Effector memory CD8-positive, alpha-beta T cell (primary cell): ENCODE data around the gene PLPP7.
"Not testable (repeated sequence)": the region's sequence is repeated elsewhere in the genome, so short reads cannot be mapped to it uniquely, and the experiment has no call there.

Experiments
- ATAC-seq: fragments of 150-1000 bp; cut with Tn5 transposase; replicated peaks from 2 replicates; pipeline ENCODE4 v1.10.0; 2021; ENCODE audit warnings: mild to moderate bottlenecking, moderate library complexity
- DNase-seq, 3 experiments: peaks; one replicate each; pipeline ENCODE4 v3.0.0; 2021
- H3K27ac Mint-ChIP-seq, 2 donors: one replicate each; pipeline ENCODE4 v1.8.0; 2022; ENCODE audit warnings: mild to moderate bottlenecking in 2 of 2, mixed read lengths in 2 of 2, moderate library complexity in 2 of 2
- H3K27me3 Mint-ChIP-seq, 2 donors: one replicate each; pipeline ENCODE4 v1.8.0; 2022; ENCODE audit warnings: mixed read lengths in 2 of 2
- H3K36me3 Mint-ChIP-seq: one replicate; pipeline ENCODE4 v1.8.0; 2022; ENCODE audit warnings: mild to moderate bottlenecking, moderate library complexity, mixed read lengths; ENCODE audit not compliant: insufficient read depth
- H3K4me1 Mint-ChIP-seq, 2 donors: one replicate each; pipeline ENCODE4 v1.8.0; 2022; ENCODE audit warnings: low read depth in 2 of 2, mixed read lengths in 2 of 2
- H3K4me3 Mint-ChIP-seq, 2 donors: one replicate each; pipeline ENCODE4 v1.8.0; 2022; ENCODE audit warnings: mild to moderate bottlenecking in 2 of 2, mixed read lengths in 2 of 2, moderate library complexity in 2 of 2
- H3K9me3 Mint-ChIP-seq, 2 donors: one replicate each; pipeline ENCODE4 v1.8.0; 2022; ENCODE audit warnings: mixed read lengths in 2 of 2

The PLPP7 gene

DNA sequence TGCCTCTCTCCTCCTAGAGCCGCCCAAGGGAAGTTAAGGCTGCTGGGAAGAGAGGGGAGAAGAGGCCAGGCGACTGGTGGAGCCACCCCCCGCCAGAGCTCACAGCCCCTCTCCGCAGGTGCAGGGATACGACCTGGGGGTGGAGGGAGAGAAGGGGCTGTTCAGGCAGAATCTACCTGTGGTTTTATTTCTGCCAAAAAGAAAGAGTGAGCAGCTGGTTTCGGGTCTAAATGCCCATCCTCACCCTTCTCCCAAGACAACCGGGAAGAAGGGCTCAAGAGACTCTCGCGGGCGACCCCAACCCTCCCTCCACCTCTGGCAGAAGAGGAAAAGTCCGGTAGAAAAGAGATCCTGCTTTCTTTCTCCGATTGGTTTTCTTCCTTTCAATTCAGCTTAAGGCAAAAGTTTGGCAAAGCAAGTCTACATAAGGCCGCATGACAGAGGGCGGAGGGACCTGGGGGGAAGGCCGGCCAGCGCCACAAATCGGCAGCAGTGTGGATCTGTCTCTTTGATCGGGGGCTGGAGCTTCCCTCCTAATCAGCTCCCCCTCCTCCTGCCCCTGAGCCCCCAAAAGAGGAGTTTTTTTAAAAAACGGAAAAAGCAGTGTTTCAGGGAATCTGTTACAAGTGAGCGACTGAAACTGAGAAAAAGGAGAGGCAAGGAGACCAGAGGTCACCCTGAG, 29.5 kb upstream of the PLPP7 start:
- H3K9me3 Mint-ChIP-seq = no peaks in the 10 kb centered on the region
- H3K4me1 Mint-ChIP-seq = peaks cover 52% of the 10 kb centered on the region in 2 donors
- no peak for DNase-seq
- H3K36me3 Mint-ChIP-seq = peaks cover 95% of the 10 kb centered on the region
- H3K4me3 Mint-ChIP-seq = no peak overlapping the region
- no peaks in the 10 kb centered on the region for H3K27me3 Mint-ChIP-seq
- no peak for ATAC-seq
- peak overlapping the region; percentile 81 to 83 for H3K27ac Mint-ChIP-seq

DNA sequence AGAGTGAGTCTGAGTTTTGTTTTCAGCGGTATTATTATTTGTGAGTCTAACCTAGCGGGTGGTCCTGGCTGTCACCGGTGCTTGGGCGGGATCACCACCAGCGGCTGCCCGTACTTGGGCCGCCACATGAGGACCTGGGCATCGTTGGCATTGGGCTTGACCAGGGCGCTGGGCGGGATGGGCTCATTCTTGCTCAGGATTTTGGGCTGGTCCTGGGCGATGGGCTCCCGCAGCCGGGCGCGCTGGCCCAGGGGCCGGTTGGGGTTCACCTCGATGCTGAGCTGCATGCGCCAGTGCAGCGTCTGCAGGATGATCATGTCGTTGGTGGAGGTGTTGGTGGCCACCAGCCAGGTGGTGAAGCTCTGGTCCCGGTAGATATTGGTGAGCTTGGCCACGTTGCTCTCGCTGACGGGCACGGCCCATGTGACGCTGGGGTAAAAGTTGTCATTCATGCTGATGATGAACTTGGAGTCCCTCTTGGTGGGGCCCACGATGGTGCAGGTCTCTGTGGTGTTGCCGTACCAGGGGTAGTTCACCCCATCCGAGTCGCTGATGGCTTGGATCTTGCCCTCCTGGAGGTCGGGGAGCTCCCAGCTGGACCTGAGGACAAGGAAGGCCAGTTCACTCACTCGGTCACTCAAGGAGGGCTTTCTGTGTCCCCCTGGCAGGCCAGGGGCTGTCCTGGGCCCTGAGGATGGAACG, 28.6 kb upstream of the PLPP7 start:
- Mint-ChIP-seq H3K36me3 (peaks cover 93% of the 10 kb centered on the region), H3K27me3 (no peaks in the 10 kb centered on the region), H3K4me3 (no peak overlapping the region), H3K27ac (peak overlapping the region; percentile 81 to 83), H3K9me3 (no peaks in the 10 kb centered on the region), H3K4me1 (peaks cover 56 to 59% of the 10 kb centered on the region in 2 donors)
- ATAC-seq (no peak), DNase-seq (no peak)

DNA sequence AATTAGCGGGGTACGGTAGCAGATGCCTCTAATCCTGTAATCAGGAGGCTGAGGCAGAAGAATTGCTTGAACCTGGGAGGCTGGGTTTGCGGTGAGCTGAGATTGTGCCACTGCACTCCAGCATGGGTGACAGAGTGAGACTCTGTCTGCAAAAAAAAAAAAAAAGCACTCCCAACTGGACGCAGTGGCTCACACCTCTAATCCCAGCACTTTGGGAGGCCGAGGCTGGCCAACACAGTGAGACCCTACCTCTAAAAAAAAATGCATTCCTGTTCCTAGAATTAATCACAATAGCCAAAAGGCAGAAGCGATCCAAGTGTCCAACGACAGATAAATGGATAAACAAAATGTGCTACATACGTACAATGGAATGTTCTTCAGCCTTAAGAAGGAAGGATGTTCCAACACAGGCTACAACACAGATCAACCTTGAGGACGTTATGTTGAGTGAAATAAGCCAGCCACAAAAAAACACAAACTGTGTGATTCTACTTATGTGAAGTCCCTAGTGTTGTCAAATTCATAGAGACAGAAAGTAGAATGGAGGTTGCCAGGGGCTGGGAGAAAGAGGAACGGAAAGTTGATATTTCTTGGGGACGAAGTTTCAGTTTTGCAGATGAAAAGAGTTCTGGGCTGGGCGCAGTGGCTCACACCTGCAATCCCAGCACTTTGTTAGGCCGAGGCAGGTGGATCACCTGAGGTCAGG, 27.0 kb upstream of the PLPP7 start:
- Mint-ChIP-seq H3K9me3 (no peaks in the 10 kb centered on the region), H3K36me3 (peaks cover 85% of the 10 kb centered on the region), H3K27ac (peak overlapping the region; percentile 32 to 98), H3K27me3 (no peaks in the 10 kb centered on the region), H3K4me3 (peak overlapping the region; percentile 52 to 57), H3K4me1 (peaks cover 60 to 67% of the 10 kb centered on the region in 2 donors)
- DNase-seq (no peak), ATAC-seq (no peak)

DNA sequence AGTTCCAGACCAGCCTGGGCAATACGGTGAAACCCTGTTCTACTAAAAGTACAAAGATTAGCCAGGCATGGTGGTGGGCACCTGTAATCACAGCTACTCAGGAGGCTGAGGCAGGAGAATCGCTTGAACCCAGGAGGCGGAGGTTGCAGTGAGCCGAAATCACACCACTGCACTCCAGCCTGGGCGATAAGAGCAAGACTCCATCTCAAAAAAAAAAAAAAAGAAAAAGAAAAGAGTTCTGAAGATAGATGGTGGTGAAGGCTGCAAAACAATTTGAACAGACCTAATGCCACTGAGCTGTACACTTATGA, 26.5 kb upstream of the PLPP7 start:
- Mint-ChIP-seq H3K4me1 (peaks cover 55 to 64% of the 10 kb centered on the region in 2 donors), H3K27ac (peak overlapping the region; percentile 32 to 98), H3K4me3 (peak overlapping the region; percentile 52 to 57), H3K36me3 (peaks cover 85% of the 10 kb centered on the region)
- not testable (repeated sequence) for ATAC-seq, H3K27me3 Mint-ChIP-seq, H3K9me3 Mint-ChIP-seq, DNase-seq

DNA sequence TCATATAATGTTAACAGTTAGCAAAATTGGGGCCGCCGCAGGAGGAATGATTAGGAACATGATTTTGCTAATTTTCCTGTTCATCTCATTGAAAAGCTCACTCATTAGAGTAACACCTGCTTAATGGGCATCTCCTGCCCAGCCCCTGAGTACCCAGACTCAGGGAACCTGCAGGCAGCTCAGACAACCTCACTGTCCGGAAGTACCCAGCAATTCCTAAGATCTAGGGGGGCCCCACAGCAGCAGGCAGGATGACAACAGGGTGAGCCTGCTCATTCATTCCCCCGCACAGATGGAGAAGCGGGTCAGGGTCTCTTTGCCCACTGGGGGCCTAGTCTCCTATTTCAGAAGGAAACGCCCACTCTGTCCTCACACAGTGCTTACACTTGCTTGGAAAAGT, 25.8 kb upstream of the PLPP7 start:
- Mint-ChIP-seq H3K36me3 (peaks cover 86% of the 10 kb centered on the region), H3K9me3 (no peaks in the 10 kb centered on the region), H3K27ac (peak overlapping the region in 1 of 2 donors; percentile 98), H3K27me3 (no peaks in the 10 kb centered on the region), H3K4me1 (peaks cover 57 to 62% of the 10 kb centered on the region in 2 donors), H3K4me3 (peak overlapping the region; percentile 97)
- no peak for ATAC-seq
- DNase-seq = no peak

DNA sequence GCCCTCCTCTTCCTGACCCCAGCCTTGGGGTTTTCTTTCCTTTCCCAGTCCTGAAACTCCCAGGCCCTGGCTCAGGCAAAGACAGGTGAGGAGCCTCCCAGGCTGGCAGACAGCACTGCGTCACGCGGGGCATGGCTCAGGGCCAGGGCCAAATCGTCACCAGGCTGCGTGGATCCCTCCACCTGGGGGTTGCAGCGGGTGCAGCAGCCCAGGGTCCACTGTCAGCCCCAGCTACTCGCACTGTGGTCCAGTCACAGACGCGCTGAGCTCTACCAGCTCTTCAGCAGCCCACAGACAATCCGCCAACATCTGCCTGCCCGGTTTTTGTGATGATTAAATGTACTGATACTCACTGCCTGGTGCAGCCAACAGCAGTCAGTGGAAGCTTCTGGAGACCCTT, 25.3 kb upstream of the PLPP7 start:
- Mint-ChIP-seq H3K27me3 (no peaks in the 10 kb centered on the region), H3K36me3 (peaks cover 87% of the 10 kb centered on the region), H3K4me3 (peak overlapping the region; percentile 97), H3K9me3 (no peaks in the 10 kb centered on the region), H3K27ac (peak overlapping the region; percentile 98), H3K4me1 (peaks cover 59 to 62% of the 10 kb centered on the region in 2 donors)
- peak; percentile 49 for ATAC-seq
- peak in 1 of 3 experiments; percentile 38 for DNase-seq

DNA sequence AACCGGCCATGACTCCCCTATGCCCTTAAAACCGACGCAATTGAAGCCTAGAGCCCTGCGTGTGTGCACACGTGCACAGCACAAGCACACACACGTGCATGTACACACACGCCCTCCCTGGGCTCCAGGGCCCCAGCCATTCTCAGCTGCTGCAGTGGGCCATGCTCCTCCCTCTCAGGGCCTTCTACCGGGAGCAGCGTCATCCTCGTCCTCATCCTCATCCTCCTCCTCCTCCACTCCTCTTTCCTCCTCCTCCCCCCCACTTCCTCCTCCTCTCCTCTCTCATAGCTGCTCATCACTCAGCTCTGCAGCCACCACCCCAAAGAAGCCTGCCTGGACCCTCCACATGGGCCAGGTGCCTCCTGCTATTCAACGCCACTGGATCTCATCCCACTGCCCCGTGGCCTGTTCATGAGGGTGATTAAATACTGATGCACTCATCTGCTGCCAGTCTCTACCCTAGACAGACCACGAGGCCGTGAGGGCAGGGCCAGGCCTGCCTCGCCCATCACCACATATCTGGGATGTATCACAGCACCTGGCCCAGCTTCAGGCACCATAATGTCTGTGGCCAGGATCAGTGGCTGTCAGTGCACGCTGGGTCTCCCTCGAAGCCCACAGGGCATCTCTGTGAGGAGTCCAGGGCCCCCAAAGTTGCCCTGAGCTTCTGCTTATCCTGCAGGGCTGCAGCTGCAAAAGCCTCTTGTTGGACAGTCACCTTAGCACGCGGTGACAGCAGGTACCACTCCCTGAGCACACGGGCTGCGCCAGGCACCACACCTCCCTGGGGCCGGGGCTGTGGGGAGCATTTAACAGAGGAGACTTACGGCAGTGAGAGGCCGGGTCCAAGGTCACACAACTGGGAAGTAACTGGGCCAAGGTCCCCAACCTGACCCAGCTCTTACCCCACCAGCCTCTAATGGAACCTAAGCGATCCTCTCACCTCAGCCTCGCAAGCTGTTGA, 23.0 kb upstream of the PLPP7 start:
- Mint-ChIP-seq H3K9me3 (no peaks in the 10 kb centered on the region), H3K36me3 (peaks cover 76% of the 10 kb centered on the region), H3K27ac (peak overlapping the region; percentile 98), H3K4me1 (peaks cover 59 to 65% of the 10 kb centered on the region in 2 donors), H3K27me3 (no peaks in the 10 kb centered on the region), H3K4me3 (peak overlapping the region; percentile 97)
- no peak for ATAC-seq
- no peak for DNase-seq

DNA sequence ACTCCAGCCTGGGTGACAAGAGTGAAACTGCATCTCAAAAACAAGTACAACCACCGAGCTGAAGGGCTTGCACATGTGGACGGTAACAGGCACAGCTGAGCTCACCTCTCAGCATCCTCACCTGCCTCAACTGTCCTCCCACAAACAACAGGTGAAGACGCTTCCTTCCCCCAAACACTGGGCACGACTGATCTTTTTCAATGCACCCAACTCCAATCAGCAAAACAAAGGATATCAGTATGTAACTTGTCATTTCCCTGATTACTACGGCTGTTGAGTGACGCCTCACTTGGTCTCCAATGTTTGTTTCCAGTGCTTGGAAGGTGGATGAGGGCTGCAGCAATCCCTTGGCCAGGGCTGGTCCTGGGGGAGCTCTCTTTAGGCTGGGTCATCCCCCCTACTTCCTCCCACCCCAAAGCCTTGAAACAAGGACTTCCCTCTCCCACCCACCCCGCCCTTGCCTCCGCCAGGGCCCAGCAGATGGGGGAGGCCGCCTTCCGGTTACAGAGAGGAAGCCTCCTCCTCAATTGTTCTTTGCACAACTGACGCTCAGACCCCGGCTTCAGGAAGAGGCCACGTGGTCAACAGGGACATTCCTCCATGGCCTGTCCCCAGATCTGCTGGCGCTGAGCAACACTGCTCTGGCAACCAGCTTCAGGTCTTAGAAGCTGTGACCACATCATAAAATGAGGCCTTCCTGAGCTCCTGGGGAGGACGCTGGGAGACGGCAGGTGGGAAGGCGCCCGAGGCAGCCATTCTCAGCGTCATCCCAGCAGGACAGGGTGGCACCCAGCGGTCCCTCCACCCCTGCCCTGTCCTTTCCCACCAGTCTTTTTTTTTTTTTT, 19.1 kb upstream of the PLPP7 start:
- peak overlapping the region; percentile 97 for H3K4me3 Mint-ChIP-seq
- H3K36me3 Mint-ChIP-seq = peaks cover 71% of the 10 kb centered on the region
- peak; percentile 15 for ATAC-seq
- peak overlapping the region; percentile 98 for H3K27ac Mint-ChIP-seq
- H3K27me3 Mint-ChIP-seq = no peaks in the 10 kb centered on the region
- DNase-seq = no peak
- peaks cover 54 to 64% of the 10 kb centered on the region in 2 donors for H3K4me1 Mint-ChIP-seq
- H3K9me3 Mint-ChIP-seq = no peaks in the 10 kb centered on the region

DNA sequence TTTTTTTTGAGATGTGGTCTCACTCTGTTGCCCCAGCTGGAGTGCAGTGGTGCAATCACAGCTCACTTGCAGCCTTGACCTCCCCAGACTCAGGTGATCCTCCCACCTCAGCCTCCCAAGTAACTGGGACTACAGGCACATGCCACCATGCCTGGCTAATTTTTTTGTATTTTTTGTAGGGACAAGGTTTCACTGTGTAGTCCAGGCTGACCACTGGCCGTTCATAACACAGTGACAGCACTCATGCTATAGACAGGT, 18.6 kb upstream of the PLPP7 start:
- H3K9me3 Mint-ChIP-seq, ATAC-seq, H3K27me3 Mint-ChIP-seq, DNase-seq: not testable (repeated sequence)
- Mint-ChIP-seq H3K36me3 (peaks cover 76% of the 10 kb centered on the region), H3K4me1 (peaks cover 48 to 60% of the 10 kb centered on the region in 2 donors), H3K4me3 (peak overlapping the region; percentile 97), H3K27ac (peak overlapping the region; percentile 98)

DNA sequence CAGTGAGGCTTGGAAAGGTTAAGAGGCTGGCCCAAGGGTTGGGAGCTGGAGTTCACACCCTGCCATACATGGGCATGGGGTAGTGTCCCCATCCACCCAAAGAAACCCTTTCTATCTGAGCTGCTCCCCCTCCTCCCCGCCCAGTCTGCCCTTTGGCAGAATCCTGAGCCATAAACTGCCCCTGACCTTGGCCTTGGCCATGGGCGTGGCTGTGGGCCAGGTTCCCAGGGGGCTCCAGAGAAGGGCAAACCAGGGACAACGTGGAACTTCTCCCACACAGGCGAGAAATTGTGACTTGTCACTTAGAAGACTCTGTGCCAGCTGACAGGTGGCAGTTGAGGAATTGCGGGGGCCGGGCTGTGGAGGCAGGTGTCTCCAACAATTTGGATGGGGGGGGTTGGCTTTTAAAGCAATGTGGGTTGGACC, 18.0 kb upstream of the PLPP7 start:
- peak overlapping the region; percentile 97 for H3K4me3 Mint-ChIP-seq
- no peaks in the 10 kb centered on the region for H3K9me3 Mint-ChIP-seq
- peaks cover 76% of the 10 kb centered on the region for H3K36me3 Mint-ChIP-seq

DNA sequence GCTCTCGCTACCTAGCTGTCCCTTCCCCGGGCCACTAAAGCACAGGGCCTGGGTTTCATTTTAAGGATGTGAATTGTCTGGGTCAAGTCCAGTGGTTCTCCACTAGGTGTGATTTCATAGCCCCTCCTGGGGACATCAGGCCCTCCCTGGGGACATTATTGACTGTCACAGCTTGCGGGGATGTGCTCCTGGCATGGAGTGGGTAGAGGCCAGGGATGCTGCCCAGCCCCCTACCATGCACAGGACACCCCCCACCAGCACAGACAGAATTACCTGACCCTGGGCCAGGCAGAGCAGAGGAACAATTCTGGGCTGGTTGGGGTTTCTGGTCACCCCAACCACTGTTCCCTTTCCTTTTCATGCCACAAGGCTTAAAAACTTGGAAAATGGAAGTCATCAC, 17.3 kb upstream of the PLPP7 start:
- Mint-ChIP-seq H3K27me3 (no peaks in the 10 kb centered on the region), H3K36me3 (peaks cover 75% of the 10 kb centered on the region), H3K27ac (peak overlapping the region; percentile 98), H3K4me1 (peaks cover 39 to 49% of the 10 kb centered on the region in 2 donors), H3K4me3 (peak overlapping the region; percentile 97), H3K9me3 (no peaks in the 10 kb centered on the region)
- DNase-seq (no peak), ATAC-seq (no peak)

More for the DNA sequence above, 18.0 kb upstream of the PLPP7 start:
- DNase-seq = no peak
- peaks cover 46 to 54% of the 10 kb centered on the region in 2 donors for H3K4me1 Mint-ChIP-seq
- ATAC-seq = no peak
- H3K27ac Mint-ChIP-seq = peak overlapping the region; percentile 98
- no peaks in the 10 kb centered on the region for H3K27me3 Mint-ChIP-seq

DNA sequence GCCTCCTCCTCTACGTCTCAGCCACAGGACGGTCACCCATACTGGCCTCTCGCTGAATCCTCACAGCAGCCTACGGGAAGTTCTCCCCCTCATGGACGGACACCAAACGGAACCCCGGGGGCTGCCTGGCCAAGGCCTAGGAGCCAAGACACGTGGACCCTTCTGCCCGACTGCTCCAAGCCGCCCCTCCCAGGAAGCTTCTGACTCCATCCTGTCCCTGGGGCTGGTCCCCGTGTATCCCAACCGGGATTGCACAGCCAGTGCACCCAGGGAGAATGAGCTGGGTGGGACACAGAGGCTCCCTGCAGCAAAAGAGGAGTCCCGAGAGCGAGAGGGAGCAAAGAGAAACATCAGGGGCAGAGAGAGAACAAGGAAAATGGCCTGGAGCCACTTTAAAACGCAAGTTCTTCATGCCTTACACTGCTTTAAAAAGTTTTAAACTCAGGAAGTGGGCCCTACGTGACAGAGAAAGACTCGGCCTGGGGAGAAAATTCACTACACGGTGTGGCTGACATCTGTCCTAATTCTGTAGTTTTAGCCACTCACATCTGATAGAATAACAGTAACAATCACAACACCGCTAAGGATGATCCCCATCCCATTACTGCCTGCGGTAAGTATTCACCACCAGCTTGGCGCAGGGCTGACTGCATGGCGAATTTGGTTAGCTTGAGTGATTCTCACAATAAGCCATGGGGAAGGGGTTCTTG, 16.2 kb upstream of the PLPP7 start:
- ATAC-seq = no peak
- no peak for DNase-seq
- no peaks in the 10 kb centered on the region for H3K27me3 Mint-ChIP-seq
- H3K4me1 Mint-ChIP-seq = peaks cover 42 to 49% of the 10 kb centered on the region in 2 donors
- peaks cover 70% of the 10 kb centered on the region for H3K36me3 Mint-ChIP-seq
- peak overlapping the region; percentile 98 for H3K27ac Mint-ChIP-seq
- H3K4me3 Mint-ChIP-seq = peak overlapping the region; percentile 97
- no peaks in the 10 kb centered on the region for H3K9me3 Mint-ChIP-seq
